Islet precursor cell (in vitro differentiated cells): ENCODE results near the gene GBP1.
"Not testable (repeated sequence)": the region's sequence is repeated elsewhere in the genome, so short reads cannot be mapped to it uniquely, and the experiment has no call there.

Experiments used
- DNase-seq: peaks from one replicate; pipeline ENCODE4 v3.0.0-alpha.2; 2018

GBP1 gene

GRCh38 chr1:89065079-89065868 lies at the start of gene GBP1:
Gene GBP1, minus strand, starts transcription at chr1:89065208. Its CDS starts 1,974 bp downstream, at chr1:89063234.
- DNase-seq, result no peak

- DNase-seq, result no peak
Observed at GRCh38 chr1:89114662-89115061, 49.7 kb upstream of the GBP1 start.

- no peak for DNase-seq
Observed at GRCh38 chr1:89112871-89113613, 48.0 kb upstream of the GBP1 start.

GRCh38 chr1:89104687-89105086 lies 39.7 kb upstream of the GBP1 start:
- DNase-seq, result no peak

- no peak for DNase-seq
Observed at GRCh38 chr1:89104147-89104546, 39.1 kb upstream of the GBP1 start.

- no peak for DNase-seq
Observed at GRCh38 chr1:89102021-89102420, 37.0 kb upstream of the GBP1 start.

- no peak for DNase-seq
Observed at GRCh38 chr1:89100412-89100811, 35.4 kb upstream of the GBP1 start.

- DNase-seq, result no peak
Observed at GRCh38 chr1:89098857-89099256, 33.8 kb upstream of the GBP1 start.

- DNase-seq, result no peak
Observed at GRCh38 chr1:89095737-89096136, 30.7 kb upstream of the GBP1 start.

- DNase-seq, result no peak
Observed at GRCh38 chr1:89089962-89090361, 25.0 kb upstream of the GBP1 start.

GRCh38 chr1:89088572-89088971 lies 23.6 kb upstream of the GBP1 start:
- DNase-seq, result no peak

- peak; percentile 79 for DNase-seq
Observed at GRCh38 chr1:89087241-89087640, 22.2 kb upstream of the GBP1 start.

- no peak for DNase-seq
Observed at GRCh38 chr1:89085781-89086180, 20.8 kb upstream of the GBP1 start.

- no peak for DNase-seq
Observed at GRCh38 chr1:89081005-89081404, 16.0 kb upstream of the GBP1 start.

GRCh38 chr1:89080068-89080467 lies 15.1 kb upstream of the GBP1 start:
- not testable (repeated sequence) for DNase-seq

GRCh38 chr1:89072466-89073065 lies 7.6 kb upstream of the GBP1 start:
- DNase-seq, result not testable (repeated sequence)

GRCh38 chr1:89070509-89070908 lies 5.5 kb upstream of the GBP1 start:
- no peak for DNase-seq

- DNase-seq, result no peak
Observed at GRCh38 chr1:89069951-89070350, 4.9 kb upstream of the GBP1 start.

- no peak for DNase-seq
Observed at GRCh38 chr1:89068291-89068690, 3.3 kb upstream of the GBP1 start.

GRCh38 chr1:89064632-89065031 lies 376 bp downstream of the GBP1 start:
- no peak for DNase-seq

GRCh38 chr1:89063094-89063493 lies 1.9 kb downstream of the GBP1 start:
- DNase-seq, result no peak

- no peak for DNase-seq
Observed at GRCh38 chr1:89060091-89060490, 4.9 kb downstream of the GBP1 start.

- DNase-seq, result no peak
Observed at GRCh38 chr1:89051955-89052312, 13.1 kb downstream of the GBP1 start.
